Measurements from ENCODE around the gene SPAG6.

GRCh38 chr10:22323538-22324305, 21.6 kb upstream of the SPAG6 start:
- TF ChIP-seq EZH2 (optimal IDR thresholded peaks at IDR 0.05; ENCODE audit: low read depth, low read length) (no peak), CTCF (IDR thresholded peaks at IDR 0.05; ENCODE audit: low read length) (no peak)
